Measurements from ENCODE around the gene GNG7.
A peak's percentile ranks its signal among the peaks of the same experiment; 100 is the strongest.

GNG7 gene

DNA sequence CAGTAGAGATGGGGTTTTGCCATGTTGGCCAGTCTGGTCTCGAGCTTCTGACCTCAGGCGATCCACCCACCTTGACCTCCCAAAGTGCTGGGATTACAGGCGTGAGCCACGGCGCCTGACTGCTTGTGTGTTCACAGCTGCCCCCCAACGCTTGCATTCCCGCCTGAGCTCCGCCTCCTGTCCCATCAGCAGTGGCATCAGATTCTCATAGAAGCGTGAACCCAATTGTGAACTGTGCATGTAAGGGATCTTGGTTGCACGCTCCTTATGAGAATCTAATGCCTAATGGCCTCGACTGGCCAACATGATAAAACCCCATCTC lies 150.7 kb downstream of the GNG7 start:
- TF ChIP-seq, protein P1, sequence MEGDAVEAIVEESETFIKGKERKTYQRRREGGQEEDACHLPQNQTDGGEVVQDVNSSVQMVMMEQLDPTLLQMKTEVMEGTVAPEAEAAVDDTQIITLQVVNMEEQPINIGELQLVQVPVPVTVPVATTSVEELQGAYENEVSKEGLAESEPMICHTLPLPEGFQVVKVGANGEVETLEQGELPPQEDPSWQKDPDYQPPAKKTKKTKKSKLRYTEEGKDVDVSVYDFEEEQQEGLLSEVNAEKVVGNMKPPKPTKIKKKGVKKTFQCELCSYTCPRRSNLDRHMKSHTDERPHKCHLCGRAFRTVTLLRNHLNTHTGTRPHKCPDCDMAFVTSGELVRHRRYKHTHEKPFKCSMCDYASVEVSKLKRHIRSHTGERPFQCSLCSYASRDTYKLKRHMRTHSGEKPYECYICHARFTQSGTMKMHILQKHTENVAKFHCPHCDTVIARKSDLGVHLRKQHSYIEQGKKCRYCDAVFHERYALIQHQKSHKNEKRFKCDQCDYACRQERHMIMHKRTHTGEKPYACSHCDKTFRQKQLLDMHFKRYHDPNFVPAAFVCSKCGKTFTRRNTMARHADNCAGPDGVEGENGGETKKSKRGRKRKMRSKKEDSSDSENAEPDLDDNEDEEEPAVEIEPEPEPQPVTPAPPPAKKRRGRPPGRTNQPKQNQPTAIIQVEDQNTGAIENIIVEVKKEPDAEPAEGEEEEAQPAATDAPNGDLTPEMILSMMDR (conservative IDR thresholded peaks at IDR 0.05; ENCODE audit: low read length), result no peak
- no peak for TF ChIP-seq EZH2phosphoT487 (IDR thresholded peaks at IDR 0.05; ENCODE audit: borderline replicate concordance)
- H3K4me1 ChIP-seq (ENCODE audit: insufficient read depth, low read length, poor library complexity, severe bottlenecking), result peaks cover 24% of the 10 kb centered on the region
- no peaks in the 10 kb centered on the region for H4K20me1 ChIP-seq (ENCODE audit: insufficient read depth, low read length, poor library complexity, severe bottlenecking)
- H3K4me3 ChIP-seq (ENCODE audit: low read length, poor library complexity, severe bottlenecking), result no peak overlapping the region
- peaks cover 7% of the 10 kb centered on the region for H3F3A ChIP-seq (ENCODE audit: low read depth)
- H3K36me3 ChIP-seq (ENCODE audit: insufficient read depth, low read length), result no peaks in the 10 kb centered on the region
- H3K27me3 ChIP-seq (ENCODE audit: insufficient read depth, low read length, poor library complexity, severe bottlenecking), result no peaks in the 10 kb centered on the region
- H2AFZ ChIP-seq (ENCODE audit: low read length), result no peak overlapping the region
- H3K79me2 ChIP-seq (ENCODE audit: insufficient read depth, low read length), result no peaks in the 10 kb centered on the region
- peak overlapping the region; percentile 2 for H3K4me2 ChIP-seq (ENCODE audit: low read depth, low read length, poor library complexity, severe bottlenecking)
- no peaks in the 10 kb centered on the region for H3K9me3 ChIP-seq (ENCODE audit: insufficient read depth, low read depth, low read length)
- H3K9ac ChIP-seq (ENCODE audit: low read depth, low read length, poor library complexity, severe bottlenecking), result no peak overlapping the region
- no peaks in the 10 kb centered on the region for H3K9me2 ChIP-seq (replicated peaks; ENCODE audit: low read depth, low read length)

DNA sequence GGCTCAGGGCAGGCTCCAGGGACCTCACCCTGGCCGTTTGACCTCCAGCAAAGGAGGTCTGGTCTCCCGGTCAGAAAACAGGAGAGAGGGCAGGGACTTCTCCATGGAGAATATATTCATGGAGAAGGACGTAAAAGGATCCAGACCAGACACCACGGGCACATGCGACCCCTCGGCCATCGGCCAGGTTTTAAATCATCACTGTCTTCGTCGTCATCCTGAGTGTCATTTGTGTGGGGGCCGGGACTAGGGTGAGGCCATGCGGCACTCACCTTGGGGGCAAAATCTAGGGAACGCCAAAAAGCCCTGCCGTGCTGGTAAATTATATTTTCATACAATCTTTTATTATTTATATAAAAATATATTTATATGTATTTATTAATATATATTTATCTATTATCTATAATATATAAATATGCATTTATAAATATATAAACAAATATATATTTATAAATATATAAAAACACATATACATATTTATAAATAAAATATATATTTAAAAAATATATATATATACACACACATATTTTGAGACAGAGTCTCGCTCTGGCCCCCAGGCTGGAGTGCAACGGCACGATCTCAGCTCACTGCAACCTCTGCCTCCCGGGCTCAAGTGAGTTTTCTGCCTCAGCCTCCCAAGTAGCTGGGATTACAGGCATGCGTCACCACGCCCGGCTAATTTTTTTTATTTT lies 151.2 kb downstream of the GNG7 start:
- no peak overlapping the region for H3K4me2 ChIP-seq (ENCODE audit: low read depth, low read length, poor library complexity, severe bottlenecking)
- no peak overlapping the region for H3K4me3 ChIP-seq (ENCODE audit: low read length, poor library complexity, severe bottlenecking)
- H4K20me1 ChIP-seq (ENCODE audit: insufficient read depth, low read length, poor library complexity, severe bottlenecking), result no peaks in the 10 kb centered on the region
- no peaks in the 10 kb centered on the region for H3K27me3 ChIP-seq (ENCODE audit: insufficient read depth, low read length, poor library complexity, severe bottlenecking)
- peaks cover 7% of the 10 kb centered on the region for H3F3A ChIP-seq (ENCODE audit: low read depth)
- no peaks in the 10 kb centered on the region for H3K9me3 ChIP-seq (ENCODE audit: insufficient read depth, low read depth, low read length)
- no peaks in the 10 kb centered on the region for H3K36me3 ChIP-seq (ENCODE audit: insufficient read depth, low read length)
- H3K4me1 ChIP-seq (ENCODE audit: insufficient read depth, low read length, poor library complexity, severe bottlenecking), result peaks cover 23% of the 10 kb centered on the region
- no peaks in the 10 kb centered on the region for H3K79me2 ChIP-seq (ENCODE audit: insufficient read depth, low read length)
- H2AFZ ChIP-seq (ENCODE audit: low read length), result no peak overlapping the region
- no peaks in the 10 kb centered on the region for H3K9me2 ChIP-seq (replicated peaks; ENCODE audit: low read depth, low read length)
- no peak overlapping the region for H3K9ac ChIP-seq (ENCODE audit: low read depth, low read length, poor library complexity, severe bottlenecking)
- TF ChIP-seq, protein P1 (conservative IDR thresholded peaks at IDR 0.05; ENCODE audit: low read length), result no peak
- TF ChIP-seq EZH2phosphoT487 (IDR thresholded peaks at IDR 0.05; ENCODE audit: borderline replicate concordance), result no peak

DNA sequence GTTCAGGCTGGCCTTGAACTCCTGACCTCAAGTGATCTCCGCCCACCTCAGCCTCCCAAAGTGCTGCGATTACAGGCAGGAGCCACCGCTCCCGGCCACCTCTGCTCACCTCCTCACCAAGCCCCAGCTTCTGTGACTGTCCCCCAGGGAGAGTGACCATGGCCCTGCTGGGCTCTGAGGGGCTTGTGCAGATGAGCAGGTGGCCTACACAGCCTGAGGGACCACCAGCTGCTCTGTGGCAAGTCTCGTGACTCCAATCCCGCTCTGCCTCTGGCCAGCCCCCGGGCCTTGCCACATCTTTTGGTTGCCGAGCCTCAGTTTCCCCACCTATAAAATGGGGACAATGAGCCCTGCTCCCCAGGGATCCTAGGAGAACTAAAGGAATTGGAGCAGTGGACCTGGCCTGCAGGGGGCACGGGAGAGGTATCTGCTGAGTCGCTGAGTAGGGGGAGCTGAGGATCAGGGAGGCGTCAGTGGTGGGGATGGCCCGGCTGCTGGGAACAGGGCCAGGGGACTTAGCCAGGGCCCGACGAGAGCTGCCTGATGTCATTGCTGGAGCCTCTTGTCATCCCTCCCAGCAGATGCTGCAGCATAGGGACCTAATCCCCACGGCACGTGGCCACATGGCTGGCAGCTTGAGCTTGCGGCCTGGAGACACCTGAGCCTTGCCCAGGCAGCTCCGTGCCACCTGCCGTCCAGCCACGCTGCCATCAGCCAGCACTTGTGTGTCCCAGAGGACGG lies 151.9 kb downstream of the GNG7 start:
- no peak overlapping the region for H3K4me2 ChIP-seq (ENCODE audit: low read depth, low read length, poor library complexity, severe bottlenecking)
- no peaks in the 10 kb centered on the region for H3K79me2 ChIP-seq (ENCODE audit: insufficient read depth, low read length)
- no peaks in the 10 kb centered on the region for H4K20me1 ChIP-seq (ENCODE audit: insufficient read depth, low read length, poor library complexity, severe bottlenecking)
- H3K4me1 ChIP-seq (ENCODE audit: insufficient read depth, low read length, poor library complexity, severe bottlenecking), result peaks cover 20% of the 10 kb centered on the region
- H2AFZ ChIP-seq (ENCODE audit: low read length), result no peak overlapping the region
- no peak overlapping the region for H3K4me3 ChIP-seq (ENCODE audit: low read length, poor library complexity, severe bottlenecking)
- no peaks in the 10 kb centered on the region for H3K36me3 ChIP-seq (ENCODE audit: insufficient read depth, low read length)
- H3K9me2 ChIP-seq (replicated peaks; ENCODE audit: low read depth, low read length), result no peaks in the 10 kb centered on the region
- no peak for TF ChIP-seq EZH2phosphoT487 (IDR thresholded peaks at IDR 0.05; ENCODE audit: borderline replicate concordance)
- TF ChIP-seq, protein P1 (conservative IDR thresholded peaks at IDR 0.05; ENCODE audit: low read length), result no peak; the same call in 1 of the 2 replicates
- peaks cover 7% of the 10 kb centered on the region for H3F3A ChIP-seq (ENCODE audit: low read depth)
- no peaks in the 10 kb centered on the region for H3K27me3 ChIP-seq (ENCODE audit: insufficient read depth, low read length, poor library complexity, severe bottlenecking)
- H3K9me3 ChIP-seq (ENCODE audit: insufficient read depth, low read depth, low read length), result no peaks in the 10 kb centered on the region
- H3K9ac ChIP-seq (ENCODE audit: low read depth, low read length, poor library complexity, severe bottlenecking), result no peak overlapping the region
